SU-DHL-6 (cell line): ENCODE data around the gene CTBS.

Experiments used
- H2AFZ ChIP-seq: fragments of 200-600 bp; sonication (generic); 2 replicates; pipeline ENCODE4 v1.6.1; 2014; ENCODE audit warnings: low read depth, mild to moderate bottlenecking, moderate library complexity, mixed read lengths, antibody characterized with exemption, low read length; ENCODE audit not compliant: severe bottlenecking
- H3F3A ChIP-seq: fragments of 200-600 bp; shearing (Covaris generic); 2 replicates; pipeline ENCODE4 v1.6.0; 2016; ENCODE audit warnings: antibody characterized with exemption, mild to moderate bottlenecking; ENCODE audit not compliant: insufficient read depth
- H3K27ac ChIP-seq: fragments of 200-600 bp; sonication (generic); 2 replicates; pipeline ENCODE4 v1.5.1; 2016; ENCODE audit warnings: low read depth, mild to moderate bottlenecking, low read length, moderate library complexity, mixed read lengths
- H3K27me3 ChIP-seq: fragments of 200-600 bp; sonication (generic), shearing (Covaris generic); 2 replicates; pipeline ENCODE4 v1.6.0; 2014; ENCODE audit warnings: mild to moderate bottlenecking, low read length
- H3K36me3 ChIP-seq: fragments of 200-600 bp; sonication (generic); 2 replicates; pipeline ENCODE4 v1.6.1; 2014; ENCODE audit warnings: mild to moderate bottlenecking, low read length, mixed read lengths
- H3K4me2 ChIP-seq: fragments of 300-600, 200-600 bp; shearing (Covaris generic), sonication (generic); 2 replicates; pipeline ENCODE4 v1.6.0; 2014; ENCODE audit warnings: low read length, low read depth, mild to moderate bottlenecking; ENCODE audit not compliant: poor library complexity, severe bottlenecking
- H3K4me3 ChIP-seq: fragments of 200-600 bp; sonication (generic); 2 replicates; pipeline ENCODE4 v1.5.1; 2014; ENCODE audit warnings: antibody characterized with exemption, low read length, mild to moderate bottlenecking, mixed read lengths; ENCODE audit not compliant: insufficient read depth, poor library complexity, severe bottlenecking
- H3K79me2 ChIP-seq: fragments of 200-600 bp; sonication (generic); 2 replicates; pipeline ENCODE4 v1.6.1; 2014; ENCODE audit warnings: mild to moderate bottlenecking, low read length, moderate library complexity; ENCODE audit not compliant: insufficient read depth
- H3K9ac ChIP-seq: fragments of 200-600 bp; sonication (generic); 2 replicates; pipeline ENCODE4 v1.7.0; 2014; ENCODE audit warnings: mild to moderate bottlenecking, low read length
- H3K9me2 ChIP-seq: fragments of 200-600 bp; sonication (generic); replicated peaks from 2 replicates; pipeline ENCODE4 v1.6.1; 2014; ENCODE audit warnings: low read length; ENCODE audit not compliant: insufficient read depth
- H3K9me3 ChIP-seq: fragments of 200-600 bp; sonication (generic); 2 replicates; pipeline ENCODE4 v1.6.1; 2014; ENCODE audit warnings: low read length, mixed read lengths; ENCODE audit not compliant: insufficient read depth
- H4K20me1 ChIP-seq: fragments of 200-600 bp; sonication (generic); 2 replicates; pipeline ENCODE4 v1.6.1; 2014; ENCODE audit warnings: low read depth, mild to moderate bottlenecking, antibody characterized with exemption, low read length, moderate library complexity, mixed read lengths
- CTCF ChIP-seq: fragments of 200-600 bp; sonication (generic); IDR thresholded peaks from one replicate; pipeline ENCODE4 v1.5.1; 2017; ENCODE audit warnings: antibody characterized with exemption, mild to moderate bottlenecking, low read length, moderate library complexity; ENCODE audit not compliant: insufficient read depth, poor library complexity, severe bottlenecking
- EZH2phosphoT487 ChIP-seq: fragments of 200-600 bp; sonication (generic), shearing (Covaris generic); conservative IDR thresholded peaks from 2 replicates; pipeline ENCODE4 v1.6.1; 2018; ENCODE audit warnings: mild to moderate bottlenecking, antibody characterized with exemption, low read length, moderate library complexity, mixed read lengths

The CTBS gene

GRCh38 chr1:84502927-84503326 is 71.3 kb downstream of the CTBS start:
- Histone ChIP-seq H4K20me1 (peaks cover 22% of the 10 kb centered on the region; the same call in 1 of the 2 replicates), H3F3A (peaks cover 32% of the 10 kb centered on the region), H3K27me3 (no peaks in the 10 kb centered on the region), H3K9me2 (no peaks in the 10 kb centered on the region), H3K9ac (no peak overlapping the region), H2AFZ (no peak overlapping the region), H3K79me2 (peaks cover 72% of the 10 kb centered on the region), H3K4me3 (no peak overlapping the region), H3K4me2 (peak overlapping the region; percentile 75), H3K36me3 (peaks cover 29% of the 10 kb centered on the region), H3K9me3 (no peaks in the 10 kb centered on the region), H3K27ac (no peak overlapping the region)
- TF ChIP-seq CTCF = no peak
- TF ChIP-seq EZH2phosphoT487 = no peak
